GM18909 (cell line): ENCODE measurements around the gene RASL10B.

Experiments
- ATAC-seq: cut with Tn5 transposase; IDR thresholded peaks from one replicate; pipeline ENCODE4 v1.9.1; 2021; ENCODE audit warnings: mild to moderate bottlenecking; ENCODE audit not compliant: unreplicated experiment, poor library complexity

The RASL10B gene

DNA sequence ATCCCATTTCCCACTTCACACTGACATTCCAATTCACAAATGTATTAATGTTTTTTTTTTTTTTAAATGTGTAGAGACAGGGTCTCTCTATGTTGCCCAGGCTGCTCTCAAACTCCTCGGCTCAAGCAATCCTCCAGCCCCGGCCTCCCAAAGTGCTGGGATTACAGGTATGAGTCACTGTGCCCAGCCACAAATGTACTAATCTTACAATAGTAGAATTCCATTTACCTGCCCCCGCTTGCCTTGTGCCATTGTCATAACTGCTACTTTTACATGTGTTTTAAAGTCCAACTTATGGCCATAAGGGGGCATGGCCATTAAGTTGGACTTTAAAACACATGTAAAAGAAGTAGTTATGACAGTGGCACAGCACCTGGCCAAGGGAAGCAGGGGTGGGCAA lies 59.4 kb downstream of the RASL10B start:
- ATAC-seq, result no peak

DNA sequence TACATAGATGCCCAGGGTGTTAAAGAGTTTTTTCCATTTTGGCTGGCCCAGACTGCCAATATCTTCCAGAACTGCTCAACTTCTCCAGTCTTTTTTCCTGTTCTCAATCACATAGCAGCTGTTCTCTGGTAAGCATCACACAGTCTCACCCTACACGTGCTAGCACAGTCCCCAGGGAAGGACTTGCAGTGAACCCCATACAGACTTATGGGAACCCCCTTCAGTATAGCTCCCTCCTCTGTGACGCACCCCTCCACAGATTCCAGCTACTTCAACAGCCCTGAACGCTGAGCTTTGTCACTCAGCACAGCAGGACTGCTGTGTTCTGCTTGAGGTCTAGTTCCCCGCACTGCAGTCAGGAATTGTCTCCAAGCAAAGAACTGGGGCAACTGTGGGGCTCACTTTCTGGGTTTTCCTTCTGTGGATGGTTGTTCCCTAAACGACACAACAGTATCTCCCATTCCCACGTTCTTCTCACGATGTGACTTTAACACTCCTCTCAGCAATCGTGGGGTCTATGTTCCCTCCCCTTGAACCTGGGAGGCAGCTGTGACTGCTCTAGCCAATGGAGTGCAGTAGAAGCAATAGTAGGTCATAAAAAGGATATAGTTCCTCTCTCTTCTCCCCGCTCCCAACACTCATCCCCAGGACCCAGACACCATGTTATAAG lies 60.4 kb downstream of the RASL10B start:
- ATAC-seq, result no peak
